ENCODE measurements around the gene SYT8.

SYT8 gene

GRCh38 chr11:1863352-1864216 is 28.8 kb downstream of the SYT8 start:
- H3K4me3 ChIP-seq (ENCODE audit: low read depth, low read length), result no peak overlapping the region
- H3K4me1 ChIP-seq (ENCODE audit: control insufficient read depth, insufficient read depth, low read length), result no peaks in the 10 kb centered on the region
- ChIA-PET POLR2A (no interaction called here), CTCF (interaction anchor here (0.6 to 1.4 kb wide), 3 partner anchors 90 to 1094 kb away, joined by 3 to 5 read pairs (median 5); no protein-coding TSS in a partner anchor)
- H3K36me3 ChIP-seq (ENCODE audit: control insufficient read depth in 2 of 2, insufficient read depth in 1 of 2, low read length in 2 of 2), result no peaks in the 10 kb centered on the region
- H3K9me3 ChIP-seq (ENCODE audit: control insufficient read depth, insufficient read depth, low read depth, low read length), result no peaks in the 10 kb centered on the region
- peak; percentile 100 for TF ChIP-seq ZNF449 (tag by site-specific recombination; IDR thresholded peaks at IDR 0.05)
- peak; percentile 28; the same call in 1 of the 2 replicates for TF ChIP-seq ZNF76 (tag by site-specific recombination; IDR thresholded peaks at IDR 0.05; ENCODE audit: borderline replicate concordance, low read depth)
- TF ChIP-seq ZNF335 (tag by site-specific recombination; conservative IDR thresholded peaks at IDR 0.05), result no peak
- 0 out of 2 replicates have a peak, but pooled peaks have one; percentile 14 for TF ChIP-seq ZBTB10 (tag by site-specific recombination; IDR thresholded peaks at IDR 0.05)
- no peak for TF ChIP-seq ZNF214 (tag by site-specific recombination; IDR thresholded peaks at IDR 0.05; ENCODE audit: borderline replicate concordance)
- TF ChIP-seq ZNF600 (tag by site-specific recombination; IDR thresholded peaks at IDR 0.05), result 0 out of 2 replicates have a peak, but pooled peaks have one; percentile 46
- peak; percentile 42; the same call in 1 of the 2 replicates for TF ChIP-seq ZBTB11 (tag by site-specific recombination; conservative IDR thresholded peaks at IDR 0.05; ENCODE audit: low read depth)
- peak; percentile 100 for TF ChIP-seq HIC1 (tag by site-specific recombination; IDR thresholded peaks at IDR 0.05)
- no peak for TF ChIP-seq ZNF26 (tag by site-specific recombination; IDR thresholded peaks at IDR 0.05)
- peak; percentile 59; the same call in 1 of the 2 replicates for TF ChIP-seq ZBTB8A (tag by site-specific recombination; IDR thresholded peaks at IDR 0.05)
- no peak for TF ChIP-seq ZNF157 (tag by site-specific recombination; IDR thresholded peaks at IDR 0.05)
- H3K27ac ChIP-seq (ENCODE audit: extremely low read depth, low read depth, low read length), result no peak overlapping the region

All from HEK293 (cell line).